ENCODE results near the gene TRPC4AP.

The TRPC4AP gene

GRCh38 chr20:34987288-34988190 is 105.1 kb downstream of the TRPC4AP start:
- no peak overlapping the region for H3K4me3 ChIP-seq (ENCODE audit: low read depth, low read length)
- TF ChIP-seq CTCF (IDR thresholded peaks at IDR 0.05; ENCODE audit: low read depth, low read length, missing control alignments) = no peak

GRCh38 chr20:34986311-34987287 is 106.0 kb downstream of the TRPC4AP start:
- DNase-seq (ENCODE audit: low read depth) = no peak
- no peak for TF ChIP-seq CTCF (IDR thresholded peaks at IDR 0.05; ENCODE audit: low read depth, low read length, missing control alignments)
- H3K4me3 ChIP-seq (ENCODE audit: low read depth, low read length) = no peak overlapping the region

More at GRCh38 chr20:34987288-34988190, 105.1 kb downstream of the TRPC4AP start:
- no peak for DNase-seq (ENCODE audit: low read depth)

GRCh38 chr20:34985461-34986310 is 106.9 kb downstream of the TRPC4AP start:
- H3K4me3 ChIP-seq (ENCODE audit: low read depth, low read length) = no peak overlapping the region
- no peak for DNase-seq (ENCODE audit: low read depth)
- TF ChIP-seq CTCF (IDR thresholded peaks at IDR 0.05; ENCODE audit: low read depth, low read length, missing control alignments) = no peak

- H3K4me3 ChIP-seq (ENCODE audit: low read depth, low read length) = no peak overlapping the region
- DNase-seq (ENCODE audit: low read depth) = no peak
- no peak for TF ChIP-seq CTCF (IDR thresholded peaks at IDR 0.05; ENCODE audit: low read depth, low read length, missing control alignments)
Measured at GRCh38 chr20:34984756-34985261, 107.8 kb downstream of the TRPC4AP start.

GRCh38 chr20:34983995-34984735 is 108.4 kb downstream of the TRPC4AP start:
- no peak for TF ChIP-seq CTCF (IDR thresholded peaks at IDR 0.05; ENCODE audit: low read depth, low read length, missing control alignments)
- no peak overlapping the region for H3K4me3 ChIP-seq (ENCODE audit: low read depth, low read length)
- DNase-seq (ENCODE audit: low read depth) = no peak

All from GM12864 (cell line).